Measurements from ENCODE around the gene ERN1. TPM values are rescaled to one million over a fixed set of nuclear protein-coding genes. Genes with fewer than 3 reads are reported as not detected.

The ERN1 gene
- total RNA-seq, 1 experiment from 2014 or later: 6.5 TPM

DNA sequence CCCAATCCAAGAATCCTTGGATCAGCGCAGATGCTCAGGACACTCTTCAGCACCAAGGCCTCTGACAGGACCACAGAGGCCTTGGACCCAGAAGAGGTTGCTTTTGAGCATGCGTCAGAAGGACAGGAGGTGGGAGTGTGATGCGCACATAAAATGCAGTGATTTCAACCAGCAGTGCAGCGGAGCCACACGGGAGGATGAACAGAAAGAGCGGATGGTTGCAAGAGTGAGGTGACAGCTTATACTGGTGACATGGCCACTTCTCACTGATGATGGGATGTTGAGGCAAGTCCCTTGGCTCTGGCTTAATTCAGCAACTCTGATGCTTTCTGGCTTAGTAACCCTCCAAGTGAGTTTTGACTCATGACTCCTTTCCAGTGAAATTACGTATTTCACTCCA lies 25.2 kb upstream of the ERN1 start (continued):
- TF ChIP-seq, protein P1, sequence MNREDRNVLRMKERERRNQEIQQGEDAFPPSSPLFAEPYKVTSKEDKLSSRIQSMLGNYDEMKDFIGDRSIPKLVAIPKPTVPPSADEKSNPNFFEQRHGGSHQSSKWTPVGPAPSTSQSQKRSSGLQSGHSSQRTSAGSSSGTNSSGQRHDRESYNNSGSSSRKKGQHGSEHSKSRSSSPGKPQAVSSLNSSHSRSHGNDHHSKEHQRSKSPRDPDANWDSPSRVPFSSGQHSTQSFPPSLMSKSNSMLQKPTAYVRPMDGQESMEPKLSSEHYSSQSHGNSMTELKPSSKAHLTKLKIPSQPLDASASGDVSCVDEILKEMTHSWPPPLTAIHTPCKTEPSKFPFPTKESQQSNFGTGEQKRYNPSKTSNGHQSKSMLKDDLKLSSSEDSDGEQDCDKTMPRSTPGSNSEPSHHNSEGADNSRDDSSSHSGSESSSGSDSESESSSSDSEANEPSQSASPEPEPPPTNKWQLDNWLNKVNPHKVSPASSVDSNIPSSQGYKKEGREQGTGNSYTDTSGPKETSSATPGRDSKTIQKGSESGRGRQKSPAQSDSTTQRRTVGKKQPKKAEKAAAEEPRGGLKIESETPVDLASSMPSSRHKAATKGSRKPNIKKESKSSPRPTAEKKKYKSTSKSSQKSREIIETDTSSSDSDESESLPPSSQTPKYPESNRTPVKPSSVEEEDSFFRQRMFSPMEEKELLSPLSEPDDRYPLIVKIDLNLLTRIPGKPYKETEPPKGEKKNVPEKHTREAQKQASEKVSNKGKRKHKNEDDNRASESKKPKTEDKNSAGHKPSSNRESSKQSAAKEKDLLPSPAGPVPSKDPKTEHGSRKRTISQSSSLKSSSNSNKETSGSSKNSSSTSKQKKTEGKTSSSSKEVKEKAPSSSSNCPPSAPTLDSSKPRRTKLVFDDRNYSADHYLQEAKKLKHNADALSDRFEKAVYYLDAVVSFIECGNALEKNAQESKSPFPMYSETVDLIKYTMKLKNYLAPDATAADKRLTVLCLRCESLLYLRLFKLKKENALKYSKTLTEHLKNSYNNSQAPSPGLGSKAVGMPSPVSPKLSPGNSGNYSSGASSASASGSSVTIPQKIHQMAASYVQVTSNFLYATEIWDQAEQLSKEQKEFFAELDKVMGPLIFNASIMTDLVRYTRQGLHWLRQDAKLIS (CRISPR knock-in tag; IDR thresholded peaks at IDR 0.05; ENCODE audit: borderline replicate concordance): no peak
- TF ChIP-seq, protein P2, sequence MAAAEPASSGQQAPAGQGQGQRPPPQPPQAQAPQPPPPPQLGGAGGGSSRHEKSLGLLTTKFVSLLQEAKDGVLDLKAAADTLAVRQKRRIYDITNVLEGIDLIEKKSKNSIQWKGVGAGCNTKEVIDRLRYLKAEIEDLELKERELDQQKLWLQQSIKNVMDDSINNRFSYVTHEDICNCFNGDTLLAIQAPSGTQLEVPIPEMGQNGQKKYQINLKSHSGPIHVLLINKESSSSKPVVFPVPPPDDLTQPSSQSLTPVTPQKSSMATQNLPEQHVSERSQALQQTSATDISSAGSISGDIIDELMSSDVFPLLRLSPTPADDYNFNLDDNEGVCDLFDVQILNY (CRISPR knock-in tag; IDR thresholded peaks at IDR 0.05): no peak

DNA sequence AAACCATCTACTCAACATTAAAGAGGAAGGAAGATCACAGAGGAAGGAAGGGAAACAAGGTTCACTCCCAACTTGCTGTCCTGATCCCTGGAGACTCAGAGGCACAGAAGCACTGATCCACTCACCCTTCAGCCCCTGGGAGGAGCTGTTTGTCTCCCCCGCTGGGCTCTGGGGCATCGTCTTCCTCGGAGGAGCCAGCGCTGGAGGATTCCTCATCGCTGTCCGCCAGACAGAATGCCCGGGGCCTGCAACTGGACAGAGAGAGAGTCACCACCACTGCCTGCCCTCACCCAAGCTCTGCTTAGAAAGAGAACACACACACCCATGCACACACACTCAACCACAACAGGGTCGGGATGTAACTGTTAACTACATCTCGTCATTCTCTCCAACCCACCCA lies 24.8 kb upstream of the ERN1 start:
- TF ChIP-seq ZNF219 (CRISPR knock-in tag; IDR thresholded peaks at IDR 0.05; ENCODE audit: borderline replicate concordance): no peak
- no peak for TF ChIP-seq ATF1 (CRISPR knock-in tag; IDR thresholded peaks at IDR 0.05)
- TF ChIP-seq, protein P3, sequence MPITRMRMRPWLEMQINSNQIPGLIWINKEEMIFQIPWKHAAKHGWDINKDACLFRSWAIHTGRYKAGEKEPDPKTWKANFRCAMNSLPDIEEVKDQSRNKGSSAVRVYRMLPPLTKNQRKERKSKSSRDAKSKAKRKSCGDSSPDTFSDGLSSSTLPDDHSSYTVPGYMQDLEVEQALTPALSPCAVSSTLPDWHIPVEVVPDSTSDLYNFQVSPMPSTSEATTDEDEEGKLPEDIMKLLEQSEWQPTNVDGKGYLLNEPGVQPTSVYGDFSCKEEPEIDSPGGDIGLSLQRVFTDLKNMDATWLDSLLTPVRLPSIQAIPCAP (CRISPR knock-in tag; IDR thresholded peaks at IDR 0.05): no peak
- no peak for TF ChIP-seq NR3C1 (CRISPR knock-in tag; conservative IDR thresholded peaks at IDR 0.05; ENCODE audit: low read depth)
- no peak for TF ChIP-seq RORB (CRISPR knock-in tag; IDR thresholded peaks at IDR 0.05)
- TF ChIP-seq, protein P4, sequence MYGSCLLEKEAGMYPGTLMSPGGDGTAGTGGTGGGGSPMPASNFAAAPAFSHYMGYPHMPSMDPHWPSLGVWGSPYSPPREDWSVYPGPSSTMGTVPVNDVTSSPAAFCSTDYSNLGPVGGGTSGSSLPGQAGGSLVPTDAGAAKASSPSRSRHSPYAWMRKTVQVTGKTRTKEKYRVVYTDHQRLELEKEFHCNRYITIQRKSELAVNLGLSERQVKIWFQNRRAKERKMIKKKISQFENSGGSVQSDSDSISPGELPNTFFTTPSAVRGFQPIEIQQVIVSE (CRISPR knock-in tag; IDR thresholded peaks at IDR 0.05; ENCODE audit: borderline replicate concordance): no peak
- TF ChIP-seq, protein P1 (CRISPR knock-in tag; IDR thresholded peaks at IDR 0.05; ENCODE audit: borderline replicate concordance): no peak
- no peak for TF ChIP-seq ZNF263 (CRISPR knock-in tag; IDR thresholded peaks at IDR 0.05; ENCODE audit: low read depth)
- TF ChIP-seq, protein P5, sequence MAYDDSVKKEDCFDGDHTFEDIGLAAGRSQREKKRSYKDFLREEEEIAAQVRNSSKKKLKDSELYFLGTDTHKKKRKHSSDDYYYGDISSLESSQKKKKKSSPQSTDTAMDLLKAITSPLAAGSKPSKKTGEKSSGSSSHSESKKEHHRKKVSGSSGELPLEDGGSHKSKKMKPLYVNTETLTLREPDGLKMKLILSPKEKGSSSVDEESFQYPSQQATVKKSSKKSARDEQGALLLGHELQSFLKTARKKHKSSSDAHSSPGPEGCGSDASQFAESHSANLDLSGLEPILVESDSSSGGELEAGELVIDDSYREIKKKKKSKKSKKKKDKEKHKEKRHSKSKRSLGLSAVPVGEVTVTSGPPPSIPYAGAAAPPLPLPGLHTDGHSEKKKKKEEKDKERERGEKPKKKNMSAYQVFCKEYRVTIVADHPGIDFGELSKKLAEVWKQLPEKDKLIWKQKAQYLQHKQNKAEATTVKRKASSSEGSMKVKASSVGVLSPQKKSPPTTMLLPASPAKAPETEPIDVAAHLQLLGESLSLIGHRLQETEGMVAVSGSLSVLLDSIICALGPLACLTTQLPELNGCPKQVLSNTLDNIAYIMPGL (CRISPR knock-in tag; IDR thresholded peaks at IDR 0.05): no peak
- no peak for TF ChIP-seq FOXJ3 (CRISPR knock-in tag; IDR thresholded peaks at IDR 0.05; ENCODE audit: borderline replicate concordance)
- TF ChIP-seq ETV6 (CRISPR knock-in tag; IDR thresholded peaks at IDR 0.05): no peak
- TF ChIP-seq, protein P6, sequence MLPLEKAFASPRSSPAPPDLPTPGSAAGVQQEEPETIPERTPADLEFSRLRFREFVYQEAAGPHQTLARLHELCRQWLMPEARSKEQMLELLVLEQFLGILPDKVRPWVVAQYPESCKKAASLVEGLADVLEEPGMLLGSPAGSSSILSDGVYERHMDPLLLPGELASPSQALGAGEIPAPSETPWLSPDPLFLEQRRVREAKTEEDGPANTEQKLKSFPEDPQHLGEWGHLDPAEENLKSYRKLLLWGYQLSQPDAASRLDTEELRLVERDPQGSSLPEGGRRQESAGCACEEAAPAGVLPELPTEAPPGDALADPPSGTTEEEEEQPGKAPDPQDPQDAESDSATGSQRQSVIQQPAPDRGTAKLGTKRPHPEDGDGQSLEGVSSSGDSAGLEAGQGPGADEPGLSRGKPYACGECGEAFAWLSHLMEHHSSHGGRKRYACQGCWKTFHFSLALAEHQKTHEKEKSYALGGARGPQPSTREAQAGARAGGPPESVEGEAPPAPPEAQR (CRISPR knock-in tag; IDR thresholded peaks at IDR 0.05): no peak
- TF ChIP-seq IRF2 (CRISPR knock-in tag; IDR thresholded peaks at IDR 0.05; ENCODE audit: borderline replicate concordance, low read depth): no peak
- TF ChIP-seq JUN (CRISPR knock-in tag; IDR thresholded peaks at IDR 0.05): no peak
- Mint-ChIP-seq H3K4me1 (peaks cover 25% of the 10 kb centered on the region), H3K27me3 (ENCODE audit: low read depth) (no peaks in the 10 kb centered on the region), H3K36me3 (peaks cover 18% of the 10 kb centered on the region), H3K4me3 (no peak overlapping the region), H3K27ac (no peak overlapping the region), H3K9me3 (no peaks in the 10 kb centered on the region)
- ChIA-PET POLR2A (interaction anchor here (0.8 kb wide), 1 partner anchor 43 kb away, joined by 3 read pairs; no protein-coding TSS in a partner anchor), CTCF (interaction anchor here (0.9 to 1.5 kb wide), 6 partner anchors 21 to 137 kb away, joined by 3 to 5 read pairs (median 4); partner anchors contain the start of gene TEX2)
- DNase-seq (ENCODE audit: low spot score) (no peak), ATAC-seq (peak; percentile 43)

Data from WTC11 (cell line).